ENCODE measurements around the gene SET.

The SET gene

GRCh38 chr9:128675382-128675781, 13.6 kb upstream of the SET start:
- DNase-seq (ENCODE audit: low spot score) = no peak
- TF ChIP-seq CTCF (IDR thresholded peaks at IDR 0.05; ENCODE audit: borderline replicate concordance, control extremely low read depth, extremely low read depth, insufficient read depth, missing control alignments) = no peak
- in situ Hi-C loops (cut with MboI; ENCODE audit: low sequenced_read_pairs, unreplicated experiment) = no loop called here

GRCh38 chr9:128677794-128678193, 11.2 kb upstream of the SET start:
- in situ Hi-C loops (cut with MboI; ENCODE audit: low sequenced_read_pairs, unreplicated experiment) = no loop called here
- DNase-seq (ENCODE audit: low spot score) = no peak
- no peak for TF ChIP-seq CTCF (IDR thresholded peaks at IDR 0.05; ENCODE audit: borderline replicate concordance, control extremely low read depth, extremely low read depth, insufficient read depth, missing control alignments)

- in situ Hi-C loops (cut with MboI; ENCODE audit: low sequenced_read_pairs, unreplicated experiment) = no loop called here
- DNase-seq (ENCODE audit: low spot score) = peak; percentile 49
- TF ChIP-seq CTCF (IDR thresholded peaks at IDR 0.05; ENCODE audit: borderline replicate concordance, control extremely low read depth, extremely low read depth, insufficient read depth, missing control alignments) = no peak
Observed at GRCh38 chr9:128683340-128684064, 5.5 kb upstream of the SET start.

- no peak for TF ChIP-seq CTCF (IDR thresholded peaks at IDR 0.05; ENCODE audit: borderline replicate concordance, control extremely low read depth, extremely low read depth, insufficient read depth, missing control alignments)
- no peak for DNase-seq (ENCODE audit: low spot score)
- in situ Hi-C loops (cut with MboI; ENCODE audit: low sequenced_read_pairs, unreplicated experiment) = no loop called here
Observed at GRCh38 chr9:128684065-128684324, 5.0 kb upstream of the SET start.

DNA sequence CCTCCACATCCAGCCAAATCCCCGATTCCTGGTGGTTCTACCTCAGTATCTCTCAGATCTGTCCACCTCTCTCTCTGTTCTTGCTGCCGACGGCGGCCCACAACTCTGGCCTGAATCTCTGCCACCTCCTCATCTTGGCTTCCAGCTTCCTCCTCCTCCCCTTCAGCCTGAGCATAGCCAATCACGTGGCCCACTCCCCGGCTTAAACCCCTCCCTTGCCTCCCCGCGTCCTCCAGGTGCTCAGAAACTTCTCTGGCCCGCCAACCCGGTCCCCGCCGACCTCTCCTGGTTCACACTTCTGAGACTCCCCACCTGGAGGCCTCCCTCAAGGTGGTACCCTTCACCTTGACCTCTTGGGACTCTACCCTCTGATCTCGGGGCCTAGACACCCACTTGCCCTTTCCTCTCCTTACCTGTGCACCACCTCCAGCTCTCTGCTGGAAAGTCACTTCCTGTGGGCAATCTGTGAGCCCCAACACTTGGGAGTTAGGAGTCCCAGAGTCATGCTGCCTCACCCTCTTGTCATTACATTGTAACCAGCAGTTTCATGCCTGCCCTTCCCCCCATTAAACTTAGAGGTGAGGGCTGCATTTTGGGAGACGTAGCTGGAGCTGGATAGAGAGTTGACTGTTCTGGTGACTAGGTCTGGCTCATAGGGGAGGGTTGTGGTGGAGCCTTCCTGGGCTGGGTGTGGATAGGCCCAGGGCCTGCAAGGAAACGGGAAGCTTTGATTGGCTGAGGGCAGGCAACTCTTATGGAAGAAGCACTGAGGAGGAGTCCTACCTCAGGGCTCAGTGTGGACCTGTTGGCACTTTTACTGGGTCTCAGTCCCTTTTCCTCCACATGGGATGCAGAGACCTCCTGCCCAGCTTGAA, 4.5 kb upstream of the SET start:
- no peak for TF ChIP-seq CTCF (IDR thresholded peaks at IDR 0.05; ENCODE audit: borderline replicate concordance, control extremely low read depth, extremely low read depth, insufficient read depth, missing control alignments)
- in situ Hi-C loops (cut with MboI; ENCODE audit: low sequenced_read_pairs, unreplicated experiment) = no loop called here
- DNase-seq (ENCODE audit: low spot score) = peak; percentile 88

- DNase-seq (ENCODE audit: low spot score) = peak; percentile 68
- no peak for TF ChIP-seq CTCF (IDR thresholded peaks at IDR 0.05; ENCODE audit: borderline replicate concordance, control extremely low read depth, extremely low read depth, insufficient read depth, missing control alignments)
- in situ Hi-C loops (cut with MboI; ENCODE audit: low sequenced_read_pairs, unreplicated experiment) = no loop called here
Observed at GRCh38 chr9:128685636-128686489, 3.2 kb upstream of the SET start.
